Ureter (tissue), 1 donor: ENCODE measurements around the gene RND1. TPM values are rescaled to one million over a fixed set of nuclear protein-coding genes. Genes with fewer than 3 reads are reported as not detected.
"Not testable (repeated sequence)": the region's sequence is repeated elsewhere in the genome, so short reads cannot be mapped to it uniquely, and the experiment has no call there.

Experiments
- DNase-seq: peaks from one replicate; pipeline ENCODE4 v3.0.0-alpha.2; 2020; ENCODE audit warnings: low spot score
- total RNA-seq: library from RNA; stranded (reverse); gene quantifications from one replicate; pipeline ENCODE4 v1.2.4, GENCODE V29; 2023
- donor health status: DM: yes; HTN: yes; CAD: no.

RND1 gene
- total RNA-seq, 1 donor from 2014 or later, result 1.9 TPM

GRCh38 chr12:48868451-48868850 is 2.8 kb upstream of the RND1 start:
- DNase-seq, result no peak

- DNase-seq, result no peak
Observed at GRCh38 chr12:48866052-48866711, 512 bp upstream of the RND1 start.

- DNase-seq, result no peak
Observed at GRCh38 chr12:48863291-48863690, 2.4 kb downstream of the RND1 start.

- no peak for DNase-seq
Observed at GRCh38 chr12:48862760-48863159, 2.9 kb downstream of the RND1 start.

GRCh38 chr12:48861111-48861510 is 4.6 kb downstream of the RND1 start:
- DNase-seq, result no peak

GRCh38 chr12:48860236-48860635 is 5.4 kb downstream of the RND1 start:
- not testable (repeated sequence) for DNase-seq

GRCh38 chr12:48859607-48860006 is 6.1 kb downstream of the RND1 start:
- no peak for DNase-seq

GRCh38 chr12:48858043-48858442 is 7.6 kb downstream of the RND1 start:
- DNase-seq, result no peak

- DNase-seq, result no peak
Observed at GRCh38 chr12:48857278-48857994, 8.2 kb downstream of the RND1 start.

GRCh38 chr12:48856379-48856778 is 9.3 kb downstream of the RND1 start:
- no peak for DNase-seq

GRCh38 chr12:48854932-48855331 is 10.7 kb downstream of the RND1 start:
- DNase-seq, result not testable (repeated sequence)

- no peak for DNase-seq
Observed at GRCh38 chr12:48854488-48854887, 11.2 kb downstream of the RND1 start.

GRCh38 chr12:48852734-48853688 is 12.7 kb downstream of the RND1 start:
- peak; percentile 94 for DNase-seq

GRCh38 chr12:48851883-48852733 is 13.6 kb downstream of the RND1 start, which contains the start of gene DDX23:
Gene DDX23 (minus strand): TSS chr12:48852163. CDS start chr12:48845782, 6,381 bp downstream.
- DNase-seq, result peak; percentile 96

- DNase-seq, result not testable (repeated sequence)
Observed at GRCh38 chr12:48842021-48842420, 23.6 kb downstream of the RND1 start.

- DNase-seq, result no peak
Observed at GRCh38 chr12:48838048-48838447, 27.6 kb downstream of the RND1 start.

GRCh38 chr12:48832321-48833060 is 33.2 kb downstream of the RND1 start:
- DNase-seq, result no peak

GRCh38 chr12:48831257-48831656 is 34.4 kb downstream of the RND1 start:
- DNase-seq, result no peak

GRCh38 chr12:48828841-48829575 is 36.7 kb downstream of the RND1 start:
- DNase-seq, result no peak

- no peak for DNase-seq
Observed at GRCh38 chr12:48828293-48828692, 37.4 kb downstream of the RND1 start.
